HS-27A (cell line): ENCODE measurements around the gene ACSL5.
"Not testable (repeated sequence)": the region's sequence is repeated elsewhere in the genome, so short reads cannot be mapped to it uniquely, and the experiment has no call there.

Source experiments
- DNase-seq: peaks from one replicate; pipeline ENCODE4 v3.0.0-alpha.2; 2012; ENCODE audit warnings: low read depth, missing footprints

The ACSL5 gene

GRCh38 chr10:112374724-112375541 lies 1.0 kb downstream of the ACSL5 start:
- DNase-seq: no peak

- DNase-seq: no peak
Observed at GRCh38 chr10:112375721-112376395, 1.9 kb downstream of the ACSL5 start.

- DNase-seq: no peak
Observed at GRCh38 chr10:112376396-112376790, 2.5 kb downstream of the ACSL5 start.

GRCh38 chr10:112377116-112377515 lies 3.2 kb downstream of the ACSL5 start:
- not testable (repeated sequence) for DNase-seq

- DNase-seq: no peak
Observed at GRCh38 chr10:112379635-112380296, 5.8 kb downstream of the ACSL5 start.

GRCh38 chr10:112382515-112383235 lies 8.8 kb downstream of the ACSL5 start:
- DNase-seq: no peak

GRCh38 chr10:112383325-112383724 lies 9.4 kb downstream of the ACSL5 start:
- no peak for DNase-seq

- DNase-seq: no peak
Observed at GRCh38 chr10:112384141-112384540, 10.2 kb downstream of the ACSL5 start.

GRCh38 chr10:112385201-112385600 lies 11.3 kb downstream of the ACSL5 start:
- DNase-seq: no peak

- not testable (repeated sequence) for DNase-seq
Observed at GRCh38 chr10:112388056-112388455, 14.1 kb downstream of the ACSL5 start.

GRCh38 chr10:112388548-112388947 lies 14.6 kb downstream of the ACSL5 start:
- DNase-seq: no peak

- DNase-seq: no peak
Observed at GRCh38 chr10:112389271-112389822, 15.4 kb downstream of the ACSL5 start.

GRCh38 chr10:112390125-112390703 lies 16.3 kb downstream of the ACSL5 start:
- no peak for DNase-seq

GRCh38 chr10:112393341-112393740 lies 19.4 kb downstream of the ACSL5 start:
- DNase-seq: no peak

GRCh38 chr10:112393827-112394226 lies 19.9 kb downstream of the ACSL5 start:
- no peak for DNase-seq

GRCh38 chr10:112394475-112394875 lies 20.6 kb downstream of the ACSL5 start:
- no peak for DNase-seq

GRCh38 chr10:112395809-112396530 lies 22.1 kb downstream of the ACSL5 start:
- DNase-seq: no peak

- no peak for DNase-seq
Observed at GRCh38 chr10:112397592-112397991, 23.7 kb downstream of the ACSL5 start.

- no peak for DNase-seq
Observed at GRCh38 chr10:112402917-112403316, 29.0 kb downstream of the ACSL5 start.

- DNase-seq: no peak
Observed at GRCh38 chr10:112404617-112405016, 30.7 kb downstream of the ACSL5 start.

GRCh38 chr10:112406806-112407205 lies 32.9 kb downstream of the ACSL5 start:
- not testable (repeated sequence) for DNase-seq
